Right lung (tissue), 10 donors: ENCODE results near the gene DSG1. TPM values are rescaled to one million over a fixed set of nuclear protein-coding genes. Genes with fewer than 3 reads are reported as not detected.
"Not testable (repeated sequence)": the region's sequence is repeated elsewhere in the genome, so short reads cannot be mapped to it uniquely, and the experiment has no call there.

ENCODE experiments used
- DNase-seq, 2 donors: peaks; one replicate each; pipeline ENCODE4 v3.0.0-alpha.2; 2013
- long read RNA-seq, 8 donors: transcript quantifications; one replicate each; lab custom pipeline, GENCODE V29; 2026
- polyA plus RNA-seq, 5 donors: library from polyadenylated mRNA; unstranded; fragments of 120-200 nt; gene quantifications; one replicate each; pipeline versions ENCODE4 v1.2.1 to v1.2.3, GENCODE V29; 2013; ENCODE audit warnings: inconsistent platforms in 1 of 5, low replicate concordance in 1 of 5; ENCODE audit not compliant: insufficient read length in 5 of 5, insufficient read depth in 1 of 5

The DSG1 gene
- under 1 TPM in 1 of 5 donors, not detected in 4; 0.06 TPM for polyA plus RNA-seq
- long read RNA-seq, donor 1, result 0 reads
- long read RNA-seq, donor 2, result 0 reads
- long read RNA-seq, donor 3, result 0 reads
- long read RNA-seq, donor 4, result 0 reads
- long read RNA-seq, donor 5, result 0 reads
- long read RNA-seq, donor 6, result 0 reads
- long read RNA-seq, donor 7, result 0 reads
- long read RNA-seq, donor 8, result 0 reads

DNA sequence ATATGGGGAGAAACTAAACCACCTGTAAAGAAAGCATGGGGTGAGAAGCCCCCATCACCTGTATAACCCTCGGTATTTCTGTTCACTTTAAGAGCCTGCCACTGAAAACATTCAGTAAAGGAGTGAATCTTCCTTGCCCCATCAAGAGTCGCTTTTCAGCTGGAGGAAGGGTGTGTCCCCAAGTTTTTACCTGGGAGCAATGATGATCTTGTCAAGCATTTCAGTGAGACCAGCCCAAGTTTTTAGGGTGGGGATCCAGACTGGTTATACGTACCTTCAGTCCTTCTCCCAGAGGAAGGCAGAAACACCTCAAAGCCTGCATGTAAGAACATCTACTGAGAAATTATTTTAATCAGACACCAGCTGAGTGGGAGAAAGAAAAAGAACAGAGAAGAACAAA, at the start of gene DSG1:
Gene DSG1 (plus strand): TSS at position 301 of the 400 bp plus-strand sequence. CDS start 141 bp downstream, outside the sequence.
- no peak for DNase-seq

DNA sequence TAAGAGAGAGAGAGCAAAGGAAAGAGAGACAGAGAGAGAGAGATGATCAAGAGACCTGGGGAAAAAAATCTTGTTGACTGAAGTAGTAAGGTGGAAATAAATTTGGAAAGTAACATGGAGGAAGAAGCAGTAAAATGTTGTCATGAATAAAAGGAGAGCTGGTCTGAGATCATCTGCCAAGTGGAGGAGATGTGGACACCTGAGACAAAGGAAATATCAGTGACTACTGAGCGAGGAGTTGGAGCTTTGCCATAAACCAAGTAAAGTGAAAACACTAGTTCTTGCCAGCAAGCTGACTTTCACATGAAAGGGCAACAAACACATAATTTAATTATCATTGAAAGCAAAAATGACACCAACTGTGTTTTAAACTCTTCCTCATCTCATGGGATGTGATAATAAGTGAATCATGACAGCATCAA, 49.0 kb upstream of the DSG1 start:
- no peak for DNase-seq

DNA sequence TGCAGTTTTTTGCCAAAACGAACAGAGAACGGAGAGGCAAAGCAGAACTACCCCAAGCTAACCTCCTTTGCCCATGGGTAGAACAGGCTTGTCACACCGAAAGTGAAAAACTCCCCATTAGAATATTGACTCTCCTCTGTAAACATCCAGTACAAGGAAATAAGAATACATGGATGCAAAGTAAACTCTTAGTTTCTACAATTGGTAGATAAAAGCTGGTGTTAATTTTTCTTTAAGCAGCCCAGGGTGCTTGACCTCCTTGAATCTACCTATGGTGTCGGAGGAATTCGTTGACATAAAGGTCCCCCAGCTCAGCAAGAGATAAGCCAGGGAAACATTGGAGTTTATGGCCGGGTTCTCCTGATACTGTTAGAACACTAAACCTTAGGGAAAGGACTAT, 48.4 kb upstream of the DSG1 start:
- no peak for DNase-seq

DNA sequence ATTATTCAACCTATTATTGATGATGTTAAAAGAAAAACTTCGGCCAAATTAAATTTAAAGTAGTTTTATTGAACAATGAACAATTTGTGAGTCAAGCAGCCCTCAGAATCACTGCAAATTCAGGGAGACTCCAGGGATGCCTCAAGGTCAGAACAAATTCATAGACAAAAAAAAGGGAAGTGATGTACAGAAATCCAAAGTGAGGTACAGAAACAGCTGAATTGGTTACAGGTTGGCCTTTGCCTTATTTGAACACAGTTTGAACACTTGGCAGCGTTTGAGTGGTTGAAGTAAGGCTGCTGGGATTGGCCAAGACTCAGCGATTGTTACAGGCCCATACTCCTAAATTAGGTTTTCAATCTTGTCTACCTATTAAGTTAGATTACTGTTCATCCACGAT, 47.4 kb upstream of the DSG1 start:
- DNase-seq, result no peak

DNA sequence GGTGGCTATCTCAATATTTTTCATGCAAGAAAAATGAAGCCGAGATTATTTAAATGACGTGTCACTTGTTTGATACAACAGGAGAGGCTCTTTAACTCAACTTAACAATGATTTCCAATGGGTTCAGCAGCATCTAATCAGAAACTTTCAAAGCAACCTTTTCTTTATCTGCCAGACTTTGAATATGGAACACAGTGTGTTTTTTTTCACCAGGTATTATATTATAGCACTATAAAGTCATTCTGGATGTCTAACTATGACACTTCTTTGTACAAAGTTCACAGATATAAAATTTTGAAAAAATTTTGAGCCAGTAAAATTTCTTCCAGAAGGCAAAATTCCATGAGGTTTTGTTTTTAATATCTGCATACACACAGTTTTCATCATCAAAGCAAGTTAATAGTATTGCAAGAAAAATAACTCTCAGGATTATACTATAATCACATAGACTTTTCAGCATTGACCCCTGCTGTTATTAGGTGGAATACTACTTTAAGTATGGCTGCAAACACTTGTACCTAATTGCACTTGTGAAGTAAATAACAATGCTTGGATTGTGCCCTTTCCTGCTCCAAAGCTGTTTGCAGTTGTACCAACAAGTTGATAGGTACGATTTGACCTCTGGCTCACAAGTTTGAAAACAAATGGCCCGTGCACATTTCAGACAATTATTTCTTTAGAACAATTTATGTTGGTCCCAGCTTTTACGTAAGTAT, 44.0 kb upstream of the DSG1 start:
- DNase-seq, result no peak

DNA sequence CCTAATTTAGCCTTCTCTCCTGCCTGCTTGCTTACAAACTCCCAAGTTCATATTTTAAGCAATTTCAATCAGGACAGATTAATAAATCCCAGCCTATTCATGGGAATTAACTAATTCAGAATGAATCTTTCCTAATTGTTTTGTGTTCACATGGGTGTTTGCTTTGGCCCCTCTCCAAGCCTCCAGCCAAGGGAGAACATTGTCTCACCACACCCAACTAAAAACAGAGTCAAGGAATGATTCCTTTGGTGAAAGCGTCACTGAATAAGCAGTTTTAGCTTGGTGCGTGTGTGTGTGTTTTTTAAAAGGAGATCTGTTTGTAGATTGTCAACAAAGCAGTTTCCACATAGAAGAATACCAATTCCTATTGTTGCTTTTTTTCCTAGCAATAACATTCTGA, 43.0 kb upstream of the DSG1 start:
- no peak for DNase-seq

DNA sequence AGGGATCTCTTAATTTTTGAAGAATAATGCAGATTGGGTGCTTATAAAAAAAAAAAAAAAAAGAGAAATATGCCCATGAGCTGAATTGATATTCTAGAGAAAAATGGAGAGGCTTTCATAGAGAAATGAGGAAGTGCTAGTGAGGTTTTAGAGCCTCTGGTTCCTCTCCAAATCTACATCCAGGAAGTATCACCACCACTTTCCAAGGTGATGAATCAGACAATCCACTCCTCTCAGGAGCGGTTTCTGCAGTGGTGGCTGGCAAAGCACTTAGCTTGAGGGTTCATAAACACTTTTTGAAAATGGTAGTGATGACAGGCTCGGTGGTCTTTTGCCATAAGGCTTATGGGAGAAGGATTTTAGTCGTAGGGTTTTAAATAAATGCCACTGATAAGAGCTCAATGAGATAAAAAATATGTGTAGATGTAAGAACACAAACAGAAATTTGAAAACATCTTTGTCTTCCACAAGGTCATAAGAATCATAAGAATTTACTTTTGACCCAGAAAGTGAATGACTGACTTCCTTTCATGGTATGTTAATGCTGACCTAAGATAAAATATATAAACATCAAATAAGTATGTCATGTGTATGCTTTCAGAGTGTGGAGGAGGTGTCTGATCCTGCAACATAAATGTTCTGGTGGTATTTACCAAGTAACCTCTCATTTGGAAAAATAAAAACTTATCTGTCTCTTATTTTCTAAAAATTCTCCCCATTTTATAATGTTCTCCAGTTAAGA, 42.1 kb upstream of the DSG1 start:
- no peak for DNase-seq

DNA sequence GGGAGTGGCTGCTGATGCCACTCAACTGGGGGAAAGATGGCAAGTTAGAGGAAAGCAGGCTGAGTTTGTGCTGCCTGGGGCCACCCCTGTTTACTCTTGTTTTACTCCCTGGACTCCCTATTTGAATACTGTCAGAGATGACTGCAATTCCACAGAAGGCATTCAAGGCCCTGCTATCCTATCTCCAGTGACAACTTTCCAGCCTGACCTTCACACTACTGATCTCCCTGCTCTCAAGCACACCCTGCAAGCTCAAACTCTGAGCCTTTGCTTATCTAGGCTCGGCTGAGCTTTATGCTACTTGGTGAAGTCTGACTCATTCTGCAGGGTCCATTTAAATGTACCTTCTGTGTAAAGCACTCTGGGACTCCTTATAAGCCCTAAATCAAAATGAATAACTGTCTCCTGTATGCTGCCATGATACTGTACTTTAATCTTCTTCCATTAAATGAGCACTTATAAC, 39.3 kb upstream of the DSG1 start:
- DNase-seq, result no peak

DNA sequence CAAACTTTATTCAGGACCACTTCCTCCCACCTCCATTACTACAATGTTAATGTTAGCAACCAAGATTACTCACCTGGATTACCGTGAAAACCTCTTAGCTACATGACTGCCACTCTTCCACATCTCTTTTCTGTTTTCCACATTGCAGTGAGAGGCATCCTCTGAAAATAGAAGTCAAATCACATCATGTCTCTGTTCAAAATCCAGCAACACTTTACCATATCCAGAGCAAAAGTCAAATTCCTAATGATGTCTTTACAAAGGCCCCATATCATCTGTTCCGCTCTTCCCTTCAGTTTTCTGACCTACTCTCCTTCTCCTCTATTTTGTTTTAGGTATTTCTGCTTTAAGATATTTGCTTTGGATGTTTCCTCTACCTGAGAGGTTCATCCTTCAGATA, 37.5 kb upstream of the DSG1 start:
- no peak for DNase-seq

DNA sequence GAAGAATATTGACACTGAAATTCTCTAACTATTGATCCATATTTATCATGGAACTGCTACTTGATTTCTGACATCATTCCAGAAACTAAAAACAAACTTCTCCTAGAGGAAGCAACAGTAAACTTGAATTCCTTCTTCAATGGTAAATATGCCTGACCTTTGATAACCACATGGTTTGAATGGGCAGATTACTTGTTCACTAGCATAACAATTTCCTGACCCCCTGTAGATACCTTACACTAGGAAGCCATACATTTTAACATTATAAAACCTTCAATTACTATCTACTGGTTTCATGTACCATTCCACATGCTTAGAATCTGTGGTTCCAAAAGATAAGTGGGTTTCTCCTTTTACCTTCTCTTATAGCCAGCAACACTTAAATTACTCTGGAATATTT, 36.5 kb upstream of the DSG1 start:
- DNase-seq, result no peak

DNA sequence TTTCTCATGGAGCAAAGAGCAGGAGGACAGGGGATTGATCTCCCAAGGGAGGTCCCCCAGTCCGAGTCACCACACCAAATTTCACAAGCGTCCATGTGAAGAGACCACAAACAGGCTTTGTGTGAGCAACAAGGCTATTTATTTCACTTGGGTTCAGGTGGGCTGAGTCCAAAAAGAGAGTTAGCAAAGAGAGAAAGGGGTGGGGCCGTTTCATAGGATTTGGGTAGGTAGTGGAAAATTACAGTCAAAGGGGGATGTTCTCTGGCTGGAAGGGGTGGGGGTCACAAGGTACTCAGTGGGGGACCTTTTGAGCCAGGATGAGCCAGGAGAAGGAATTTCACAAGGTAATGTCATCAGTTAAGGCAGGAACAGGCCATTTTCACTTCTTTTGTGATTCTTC, 28.5 kb upstream of the DSG1 start:
- not testable (repeated sequence) for DNase-seq

DNA sequence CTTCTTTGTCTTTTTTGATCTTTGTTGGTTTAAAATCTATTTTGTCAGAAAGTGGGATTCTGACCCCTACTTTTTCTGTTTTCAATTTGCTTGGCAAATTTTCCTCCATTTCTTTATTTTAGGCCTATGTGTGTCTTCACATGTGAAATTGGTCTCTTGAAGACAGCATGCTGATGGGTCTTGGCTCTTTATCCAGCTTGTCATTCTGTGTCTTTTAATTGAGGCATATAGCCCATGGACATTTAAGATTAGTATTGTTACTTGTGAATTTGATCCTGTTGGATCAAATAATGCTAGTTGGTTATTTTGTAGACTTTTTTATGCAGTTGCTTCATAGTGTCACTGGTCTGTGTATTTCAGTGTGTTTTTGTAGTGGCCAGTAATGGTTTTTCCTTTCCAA, 26.3 kb upstream of the DSG1 start:
- DNase-seq, result no peak

DNA sequence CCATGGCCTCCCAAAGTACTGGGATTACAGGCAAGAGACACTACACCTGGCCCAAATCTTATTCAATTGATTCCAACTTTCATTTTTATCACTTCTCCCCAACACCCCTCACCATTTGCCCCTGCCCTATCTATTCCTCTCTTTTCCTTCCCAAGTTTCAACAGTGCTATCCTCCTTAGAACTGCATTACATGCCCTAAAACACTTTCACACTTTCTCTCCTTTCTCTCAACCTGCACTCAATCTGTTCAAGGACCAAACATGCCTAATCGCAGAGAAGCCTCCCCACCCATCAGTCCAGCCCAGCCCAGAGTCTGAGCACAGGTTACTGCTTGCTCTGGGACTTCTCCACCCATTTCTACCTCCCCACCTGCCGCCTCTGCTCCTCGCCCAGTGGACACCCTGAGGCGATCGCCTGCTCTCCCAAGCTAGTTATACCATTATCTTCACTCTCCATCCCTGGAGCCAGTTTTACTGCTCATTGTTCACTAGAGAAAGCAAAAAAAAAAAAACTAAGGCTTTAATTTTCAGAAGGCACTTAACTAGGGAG, 23.7 kb upstream of the DSG1 start:
- no peak for DNase-seq

DNA sequence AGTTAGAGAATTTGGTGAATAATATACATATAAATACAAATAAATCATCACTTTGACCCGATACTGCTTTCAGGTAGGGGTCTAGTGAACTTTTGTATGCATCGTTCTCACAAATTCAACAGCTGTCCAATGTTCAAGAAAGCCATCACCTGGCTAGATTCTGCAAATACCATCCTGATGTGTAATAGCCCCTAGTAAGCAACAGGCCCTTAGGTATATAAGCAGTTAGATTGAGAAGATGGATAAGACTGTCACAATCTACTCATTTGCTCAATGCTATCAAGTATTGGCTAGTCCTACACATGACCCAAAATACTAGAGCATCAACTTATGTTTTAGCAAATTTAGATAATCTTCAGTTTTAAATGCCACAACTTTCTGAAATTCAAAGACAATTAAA, 20.7 kb upstream of the DSG1 start:
- no peak for DNase-seq

DNA sequence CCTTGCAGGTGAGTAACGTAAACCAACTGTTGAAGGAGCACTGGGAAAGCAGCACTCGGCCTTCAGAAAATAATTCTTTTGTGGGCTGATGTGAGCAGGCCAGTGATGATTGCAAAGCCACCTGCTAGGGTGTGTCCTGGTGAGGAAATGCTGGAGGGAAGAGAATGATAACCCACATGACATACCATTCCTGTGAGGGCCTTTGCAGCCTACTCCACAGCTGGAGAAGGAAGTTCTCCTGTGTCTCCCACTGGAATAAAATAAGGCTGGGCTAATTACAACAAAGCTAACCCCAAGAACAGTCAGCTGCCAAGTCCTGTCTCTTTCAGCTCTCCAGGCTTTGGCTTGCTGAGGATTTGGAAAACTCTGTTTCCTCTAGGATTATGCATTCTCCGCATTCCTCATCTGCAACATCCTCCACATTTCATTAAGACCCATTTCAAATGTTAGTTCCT, 16.7 kb upstream of the DSG1 start:
- DNase-seq, result no peak

DNA sequence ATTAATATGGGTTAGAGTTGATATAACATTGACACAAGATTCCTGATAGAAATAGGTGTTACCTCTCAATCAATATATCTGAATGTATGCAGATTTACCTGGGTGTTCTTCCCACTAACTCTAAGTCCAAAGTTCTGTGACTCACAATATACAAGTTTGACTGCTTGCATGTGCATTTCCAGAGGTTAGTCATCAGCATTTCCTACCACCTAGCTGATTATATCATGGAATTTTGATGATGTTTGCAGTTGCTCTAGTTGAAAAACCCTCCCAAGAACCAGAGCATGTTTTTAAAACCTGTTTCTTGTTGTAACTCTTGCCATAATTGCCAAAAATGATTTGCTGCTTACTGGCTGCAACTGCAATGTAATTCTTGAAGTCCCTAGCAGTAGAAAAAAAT, 15.0 kb upstream of the DSG1 start:
- DNase-seq, result no peak

DNA sequence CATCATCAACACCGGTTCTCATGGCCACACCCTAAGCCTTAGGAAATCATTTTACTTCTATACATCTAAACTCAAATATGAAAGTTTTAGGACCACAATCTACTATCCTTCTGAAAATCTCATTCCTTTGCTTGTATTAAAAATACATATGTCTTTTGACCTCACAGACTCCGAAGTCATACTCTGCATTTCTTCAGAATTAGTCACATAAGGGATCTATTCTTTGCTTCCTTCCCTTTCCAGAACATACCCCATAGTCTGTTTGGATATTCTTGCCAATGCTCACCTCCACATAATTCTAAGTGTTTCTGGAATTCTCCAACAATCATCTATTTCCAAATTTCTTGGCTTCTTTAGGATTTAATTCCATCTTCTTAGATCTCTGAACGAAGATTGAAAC, 14.2 kb upstream of the DSG1 start:
- no peak for DNase-seq

DNA sequence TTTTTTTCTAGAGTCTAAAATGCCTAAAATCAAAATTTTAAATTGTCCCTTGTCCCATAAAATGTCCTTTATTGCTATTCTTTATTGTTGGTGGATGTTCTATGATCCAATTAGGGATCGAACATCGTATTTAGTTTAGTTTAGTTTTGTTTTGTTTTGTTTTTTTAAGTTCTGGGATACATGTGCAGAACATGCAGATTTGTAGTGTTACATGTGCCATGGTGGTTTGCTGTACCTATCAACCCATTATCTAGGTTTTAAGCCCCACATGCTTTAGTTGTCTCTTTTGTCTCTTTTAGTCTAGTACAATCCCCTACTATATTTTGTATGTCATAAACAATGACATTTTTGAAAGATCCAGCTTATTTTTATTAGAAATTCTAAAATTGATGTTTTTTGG, 8.8 kb upstream of the DSG1 start:
- no peak for DNase-seq

DNA sequence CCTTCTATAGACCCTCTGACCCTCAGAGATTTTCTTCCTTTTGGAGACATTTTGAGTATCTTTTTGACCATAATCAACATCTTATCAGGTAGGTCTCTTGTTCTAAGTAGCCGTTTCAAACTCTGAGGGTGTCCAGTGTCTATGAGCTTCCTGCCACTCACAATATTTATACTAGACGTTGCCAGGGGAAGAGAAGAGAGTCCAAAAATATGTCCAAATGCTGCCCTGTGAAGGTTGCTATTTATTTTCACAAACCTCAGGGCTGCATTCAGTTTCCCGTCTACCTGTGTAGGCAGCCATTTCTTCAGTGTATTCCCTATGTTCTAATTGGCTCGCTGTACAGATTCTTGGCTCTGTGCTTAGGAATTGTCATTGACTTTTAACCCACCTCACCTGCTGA, 986 bp upstream of the DSG1 start:
- DNase-seq, result no peak

DNA sequence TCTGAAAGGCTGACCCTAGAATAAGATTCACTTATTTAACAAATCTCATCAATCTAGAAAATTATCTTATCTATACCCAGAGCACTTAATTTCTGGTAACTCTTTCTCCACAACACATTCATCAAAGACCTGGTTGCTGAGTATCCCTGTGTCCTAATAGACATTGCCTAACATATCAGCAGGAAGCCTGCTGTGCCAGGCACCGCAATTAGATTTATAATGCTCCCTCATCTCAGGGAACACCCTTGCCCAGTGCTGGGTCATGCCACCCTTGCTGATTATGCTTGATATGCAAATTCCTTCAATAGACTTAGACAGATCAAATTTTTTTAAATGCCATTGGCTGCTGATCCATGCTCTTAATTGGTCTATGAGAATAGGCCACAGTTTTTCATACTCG, 3.8 kb downstream of the DSG1 start:
- DNase-seq, result no peak

DNA sequence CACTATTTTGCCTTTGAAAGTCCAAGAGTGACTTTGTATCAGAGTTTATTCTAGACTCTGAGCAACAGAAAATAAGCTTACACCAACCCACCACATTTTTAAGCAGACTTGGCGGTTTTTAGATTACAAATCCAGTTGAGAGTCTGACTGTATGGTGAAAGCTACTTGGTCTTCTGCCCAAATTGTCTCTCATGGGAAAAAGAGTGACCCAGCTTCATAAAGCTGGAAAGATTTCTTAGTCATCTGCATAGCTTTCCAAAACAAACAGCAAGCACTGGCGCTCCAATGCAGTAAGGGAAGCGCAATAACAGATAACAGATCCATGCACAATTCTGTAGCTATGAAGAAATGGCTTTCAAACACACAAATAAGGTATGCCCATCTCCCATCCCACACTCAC, 7.1 kb downstream of the DSG1 start:
- peak; percentile 14 to 23 for DNase-seq

DNA sequence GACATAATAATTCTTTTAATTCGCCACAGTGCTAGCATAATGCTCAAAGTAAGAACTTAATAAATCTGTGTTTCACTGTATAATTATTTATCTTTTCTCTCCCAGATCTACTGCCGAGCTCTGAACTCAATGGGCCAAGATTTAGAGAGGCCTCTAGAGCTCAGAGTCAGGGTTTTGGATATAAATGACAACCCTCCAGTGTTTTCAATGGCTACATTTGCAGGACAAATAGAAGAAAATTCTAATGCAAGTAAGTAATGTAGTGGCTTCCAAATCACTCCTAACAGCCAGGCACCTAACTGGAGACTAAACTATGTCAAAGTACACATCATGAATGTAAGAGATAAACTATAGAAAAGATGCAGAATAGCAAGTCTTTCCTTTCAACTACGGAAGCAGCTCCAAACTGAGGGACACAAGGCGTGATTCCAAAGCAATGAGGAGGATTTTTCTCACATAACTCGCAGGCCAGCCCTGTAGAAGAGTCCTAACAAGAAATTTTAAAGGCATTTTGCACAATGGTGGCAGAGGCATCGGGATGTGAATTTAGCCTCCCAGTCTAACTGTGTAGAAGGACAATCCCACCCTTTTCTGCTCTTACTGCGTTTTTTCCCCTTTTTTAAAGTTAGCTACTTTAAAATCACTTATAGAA, 12.0 kb downstream of the DSG1 start:
- no peak for DNase-seq
